Neural cell (in vitro differentiated cells): Measurements from ENCODE around the gene GNG7. TPM values are rescaled to one million over a fixed set of nuclear protein-coding genes. Genes with fewer than 3 reads are reported as not detected.
"Not testable (repeated sequence)": the region's sequence is repeated elsewhere in the genome, so short reads cannot be mapped to it uniquely, and the experiment has no call there.

Source experiments
- H2AFZ ChIP-seq: fragments of 200-600, 300-800 bp; sonication (generic), shearing (Covaris generic); 2 replicates; pipeline ENCODE4 v1.6.0; 2014; ENCODE audit warnings: low read depth, mild to moderate bottlenecking, antibody characterized with exemption, low read length, moderate library complexity
- H3F3A ChIP-seq: fragments of 200-600 bp; shearing (Covaris generic); 2 replicates; pipeline ENCODE4 v1.6.1; 2016; ENCODE audit warnings: mild to moderate bottlenecking, moderate library complexity, mixed read lengths, antibody characterized with exemption, low read length; ENCODE audit not compliant: insufficient read depth, poor library complexity, severe bottlenecking
- H3K27ac ChIP-seq: fragments of 200-600, 300-800 bp; sonication (generic), shearing (Covaris generic); 2 replicates; pipeline ENCODE4 v1.5.1; 2014; ENCODE audit warnings: mild to moderate bottlenecking, low read length, moderate library complexity
- H3K27me3 ChIP-seq: fragments of 300-800, 200-600 bp; sonication (generic), shearing (Covaris generic); 2 replicates; pipeline ENCODE4 v1.6.0; 2014; ENCODE audit warnings: mild to moderate bottlenecking, low read depth, low read length, moderate library complexity; ENCODE audit not compliant: insufficient read depth
- H3K36me3 ChIP-seq: fragments of 300-800, 200-600 bp; sonication (generic), shearing (Covaris generic); 2 replicates; pipeline ENCODE4 v1.5.1; 2014; ENCODE audit warnings: mild to moderate bottlenecking, antibody characterized with exemption, low read length, moderate library complexity; ENCODE audit not compliant: insufficient read depth
- H3K4me2 ChIP-seq: fragments of 300-800, 200-600 bp; sonication (generic), shearing (Covaris generic); 2 replicates; pipeline ENCODE4 v1.6.0; 2014; ENCODE audit warnings: mild to moderate bottlenecking, low read length
- H3K4me3 ChIP-seq: fragments of 300-800, 200-600 bp; sonication (generic), shearing (Covaris generic); 2 replicates; pipeline ENCODE4 v1.5.1; 2014; ENCODE audit warnings: mild to moderate bottlenecking, low read length, moderate library complexity
- H3K79me2 ChIP-seq: fragments of 200-600 bp; shearing (Covaris generic); replicated peaks from 2 replicates; pipeline ENCODE4 v1.6.0; 2014; ENCODE audit warnings: mild to moderate bottlenecking, low read length, moderate library complexity; ENCODE audit not compliant: insufficient read depth
- H3K9ac ChIP-seq: fragments of 300-800, 200-600 bp; sonication (generic), shearing (Covaris generic); 2 replicates; pipeline ENCODE4 v1.6.1; 2016; ENCODE audit warnings: mild to moderate bottlenecking, low read length, mixed read lengths
- H3K9me2 ChIP-seq: fragments of 200-600 bp; shearing (Covaris generic); 2 replicates; pipeline ENCODE4 v1.6.1; 2016; ENCODE audit warnings: mild to moderate bottlenecking, low read length, mixed read lengths; ENCODE audit not compliant: insufficient read depth
- H3K9me3 ChIP-seq: fragments of 200-600, 300-800 bp; sonication (generic), shearing (Covaris generic); 2 replicates; pipeline ENCODE4 v1.6.1; 2016; ENCODE audit warnings: mild to moderate bottlenecking, mixed run types, low read length, moderate library complexity, mixed read lengths
- H4K20me1 ChIP-seq: fragments of 200-600 bp; shearing (Covaris generic); 2 replicates; pipeline ENCODE4 v1.6.1; 2016; ENCODE audit warnings: mild to moderate bottlenecking, mixed run types; ENCODE audit not compliant: insufficient read depth
- EP300 ChIP-seq: fragments of 450-650 bp; conservative IDR thresholded peaks from 2 replicates; pipeline ENCODE4 v1.6.1; 2014; ENCODE audit warnings: antibody characterized with exemption, mild to moderate bottlenecking, moderate library complexity; ENCODE audit not compliant: poor library complexity, severe bottlenecking
- EZH2 ChIP-seq: fragments of 200-600, 300-800 bp; shearing (Covaris generic), sonication (generic); IDR thresholded peaks from 2 replicates; pipeline ENCODE4 v1.6.1; 2014; ENCODE audit warnings: antibody characterized with exemption, low read length, borderline replicate concordance, mild to moderate bottlenecking; ENCODE audit not compliant: insufficient read depth, poor library complexity, severe bottlenecking
- MXI1 ChIP-seq: fragments of 450-650 bp; conservative IDR thresholded peaks from 2 replicates; pipeline ENCODE4 v1.6.1; 2014; ENCODE audit warnings: antibody characterized with exemption, mild to moderate bottlenecking; ENCODE audit not compliant: poor library complexity, severe bottlenecking
- POLR2AphosphoS5 ChIP-seq: IDR thresholded peaks from 2 replicates; pipeline ENCODE4 v1.6.1; 2012
- RAD21 ChIP-seq: fragments of 450-650 bp; conservative IDR thresholded peaks from 2 replicates; pipeline ENCODE4 v1.6.1; 2014; ENCODE audit warnings: antibody characterized with exemption, mild to moderate bottlenecking, moderate library complexity
- REST ChIP-seq: IDR thresholded peaks from 2 replicates; pipeline ENCODE4 v1.6.1; 2012; ENCODE audit warnings: borderline replicate concordance
- SMC3 ChIP-seq: fragments of 450-650 bp; conservative IDR thresholded peaks from 2 replicates; pipeline ENCODE4 v1.6.1; 2014; ENCODE audit warnings: antibody characterized with exemption, mild to moderate bottlenecking, moderate library complexity; ENCODE audit not compliant: poor library complexity
- TAF1 ChIP-seq: IDR thresholded peaks from 2 replicates; pipeline ENCODE4 v1.6.1; 2012; ENCODE audit warnings: low read depth
- polyA plus RNA-seq: library from polyadenylated mRNA; depleted of rRNA; stranded (reverse); fragments of >200 nt; gene quantifications from 2 replicates; pipeline ENCODE4 v1.2.3, GENCODE V29; 2014
- TF ChIP-seq, protein P1 (sequence below): fragments of 450-650 bp; IDR thresholded peaks from 2 replicates; pipeline ENCODE4 v1.5.1; 2014; ENCODE audit warnings: antibody characterized with exemption, mild to moderate bottlenecking, moderate library complexity; ENCODE audit not compliant: poor library complexity, severe bottlenecking

Gene GNG7
- polyA plus RNA-seq, 1 donor from 2014 or later, result 3.0 TPM

DNA sequence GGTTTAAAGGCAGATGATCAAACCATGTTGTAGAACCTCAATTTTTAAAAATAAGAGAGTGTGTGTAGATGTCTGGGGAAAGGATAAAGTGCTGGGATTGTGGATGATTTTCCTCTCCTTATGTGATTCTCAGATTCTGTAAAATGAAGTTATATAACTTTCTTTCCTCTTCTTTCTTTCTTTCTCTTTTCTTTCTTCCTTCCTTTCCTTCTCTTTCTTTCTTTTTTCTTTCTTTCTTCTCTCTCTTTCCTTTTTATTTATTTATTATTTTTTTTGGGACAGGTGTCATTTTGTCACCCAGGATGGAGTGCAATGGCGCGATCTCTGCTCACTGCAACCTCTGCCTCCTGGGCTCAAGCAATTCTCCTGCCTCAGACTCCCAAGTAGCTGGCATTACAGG lies 144.0 kb downstream of the GNG7 start:
- no peaks in the 10 kb centered on the region for H3F3A ChIP-seq
- no peaks in the 10 kb centered on the region for H3K27me3 ChIP-seq
- no peaks in the 10 kb centered on the region for H3K79me2 ChIP-seq
- no peak overlapping the region for H3K9ac ChIP-seq
- no peaks in the 10 kb centered on the region for H3K36me3 ChIP-seq
- H3K9me3 ChIP-seq, result no peaks in the 10 kb centered on the region
- no peak overlapping the region for H3K4me3 ChIP-seq
- no peaks in the 10 kb centered on the region for H3K9me2 ChIP-seq
- TF ChIP-seq RAD21 (no peak), POLR2AphosphoS5 (no peak), EZH2 (no peak), MXI1 (no peak), SMC3 (no peak), EP300 (no peak), REST (no peak), TAF1 (no peak)
- TF ChIP-seq, protein P1, sequence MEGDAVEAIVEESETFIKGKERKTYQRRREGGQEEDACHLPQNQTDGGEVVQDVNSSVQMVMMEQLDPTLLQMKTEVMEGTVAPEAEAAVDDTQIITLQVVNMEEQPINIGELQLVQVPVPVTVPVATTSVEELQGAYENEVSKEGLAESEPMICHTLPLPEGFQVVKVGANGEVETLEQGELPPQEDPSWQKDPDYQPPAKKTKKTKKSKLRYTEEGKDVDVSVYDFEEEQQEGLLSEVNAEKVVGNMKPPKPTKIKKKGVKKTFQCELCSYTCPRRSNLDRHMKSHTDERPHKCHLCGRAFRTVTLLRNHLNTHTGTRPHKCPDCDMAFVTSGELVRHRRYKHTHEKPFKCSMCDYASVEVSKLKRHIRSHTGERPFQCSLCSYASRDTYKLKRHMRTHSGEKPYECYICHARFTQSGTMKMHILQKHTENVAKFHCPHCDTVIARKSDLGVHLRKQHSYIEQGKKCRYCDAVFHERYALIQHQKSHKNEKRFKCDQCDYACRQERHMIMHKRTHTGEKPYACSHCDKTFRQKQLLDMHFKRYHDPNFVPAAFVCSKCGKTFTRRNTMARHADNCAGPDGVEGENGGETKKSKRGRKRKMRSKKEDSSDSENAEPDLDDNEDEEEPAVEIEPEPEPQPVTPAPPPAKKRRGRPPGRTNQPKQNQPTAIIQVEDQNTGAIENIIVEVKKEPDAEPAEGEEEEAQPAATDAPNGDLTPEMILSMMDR, result no peak
- no peak overlapping the region for H3K4me2 ChIP-seq
- no peak overlapping the region for H3K27ac ChIP-seq
- H2AFZ ChIP-seq, result no peak overlapping the region
- no peaks in the 10 kb centered on the region for H4K20me1 ChIP-seq

DNA sequence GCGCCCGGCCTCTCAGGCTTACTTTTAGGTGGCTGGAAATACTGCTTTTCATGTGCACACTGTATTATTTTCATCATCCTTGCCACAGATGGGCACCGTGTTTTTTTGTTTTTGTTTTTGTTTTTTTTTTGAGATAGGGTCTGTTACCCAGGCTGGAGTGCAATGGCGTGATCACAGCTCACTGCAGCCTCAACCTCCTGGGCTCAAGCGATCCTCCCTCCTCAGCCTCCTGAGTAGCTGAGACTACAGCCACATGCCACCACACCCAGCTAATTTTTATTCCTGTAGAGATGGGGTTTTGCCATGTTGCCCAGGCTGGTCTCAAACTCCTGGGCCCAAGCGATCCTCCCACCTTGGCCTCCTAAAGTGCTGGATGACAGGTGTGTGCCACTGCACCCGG lies 144.4 kb downstream of the GNG7 start:
- H2AFZ ChIP-seq, H3F3A ChIP-seq, H3K4me3 ChIP-seq, H3K36me3 ChIP-seq, H4K20me1 ChIP-seq, H3K27ac ChIP-seq, H3K9me3 ChIP-seq, H3K9ac ChIP-seq, H3K27me3 ChIP-seq, H3K9me2 ChIP-seq, H3K79me2 ChIP-seq, H3K4me2 ChIP-seq: not testable (repeated sequence)

DNA sequence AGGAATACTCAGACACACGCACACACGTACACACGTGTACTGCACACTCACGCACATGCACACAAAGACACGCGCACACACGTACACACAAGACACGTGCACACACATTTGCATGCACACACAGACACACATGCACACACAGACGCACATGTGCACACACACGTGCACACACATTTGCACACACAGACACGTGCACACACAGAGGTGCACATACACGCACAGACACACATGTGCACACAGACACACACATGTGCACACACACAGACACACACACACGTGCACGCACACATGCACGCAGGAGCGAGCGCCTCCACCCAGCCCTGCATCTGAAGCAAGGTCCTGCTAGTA lies 145.4 kb downstream of the GNG7 start:
- no peak overlapping the region for H3K9ac ChIP-seq
- no peak overlapping the region for H3K4me2 ChIP-seq
- no peaks in the 10 kb centered on the region for H4K20me1 ChIP-seq
- no peak overlapping the region for H3K4me3 ChIP-seq
- H3K36me3 ChIP-seq, result no peaks in the 10 kb centered on the region
- TF ChIP-seq EZH2 (no peak), MXI1 (no peak), SMC3 (no peak), RAD21 (no peak), EP300 (no peak), TAF1 (no peak), REST (no peak), POLR2AphosphoS5 (no peak)
- TF ChIP-seq, protein P1, result no peak
- H3K27ac ChIP-seq, result no peak overlapping the region
- no peak overlapping the region for H2AFZ ChIP-seq
- H3K27me3 ChIP-seq, result no peaks in the 10 kb centered on the region
- peaks cover 6% of the 10 kb centered on the region for H3F3A ChIP-seq
- no peaks in the 10 kb centered on the region for H3K9me2 ChIP-seq
- no peaks in the 10 kb centered on the region for H3K9me3 ChIP-seq
- H3K79me2 ChIP-seq, result no peaks in the 10 kb centered on the region
